AG04450 (cell line): ENCODE data around the gene CHRNA9. TPM values are rescaled to one million over a fixed set of nuclear protein-coding genes. Genes with fewer than 3 reads are reported as not detected.

Experiments used
- CTCF ChIA-PET: fragments of 300-600, 350-600 bp; formaldehyde crosslinking; extraction: SDS; loops from one replicate; lab custom pipeline; 2022; ENCODE audit warnings: antibody characterized with exemption, inconsistent platforms; lab: Charles Lee
- POLR2A ChIA-PET: fragments of 350-600 bp; formaldehyde crosslinking; extraction: SDS; loops from one replicate; lab custom pipeline; 2021; ENCODE audit warnings: antibody characterized with exemption, inconsistent platforms; lab: Yijun Ruan, JAX
- DNase-seq: peaks from one replicate; pipeline ENCODE4 v3.0.0-alpha.2; 2011; ENCODE audit warnings: low read depth, low spot score
- H3K27ac ChIP-seq: one replicate; pipeline ENCODE4 v1.5.1; 2012; ENCODE audit warnings: low read depth, low read length, control low read depth
- H3K27me3 ChIP-seq: one replicate; pipeline ENCODE4 v1.6.0; 2012; ENCODE audit warnings: low read length; ENCODE audit not compliant: control insufficient read depth, insufficient read depth
- H3K4me3 ChIP-seq: 2 replicates; pipeline ENCODE4 v1.5.1; 2011; ENCODE audit warnings: mild to moderate bottlenecking, low read depth, low read length, control low read depth
- H3K9me3 ChIP-seq: 2 replicates; pipeline ENCODE4 v1.5.1; 2012; ENCODE audit warnings: low read length; ENCODE audit not compliant: control insufficient read depth, insufficient read depth
- polyA plus RNA-seq: library from polyadenylated mRNA; depleted of rRNA; stranded (reverse); fragments of >200 nt; gene quantifications from 2 replicates; pipeline ENCODE4 v1.2.3, GENCODE V29; 2011
- TF ChIP-seq, protein P1 (sequence below): IDR thresholded peaks from 2 replicates; pipeline ENCODE4 v1.5.1; 2011; ENCODE audit warnings: low read depth, low read length, control low read depth, inconsistent platforms

Gene CHRNA9
- polyA plus RNA-seq, 1 experiment: 0.07 TPM

DNA sequence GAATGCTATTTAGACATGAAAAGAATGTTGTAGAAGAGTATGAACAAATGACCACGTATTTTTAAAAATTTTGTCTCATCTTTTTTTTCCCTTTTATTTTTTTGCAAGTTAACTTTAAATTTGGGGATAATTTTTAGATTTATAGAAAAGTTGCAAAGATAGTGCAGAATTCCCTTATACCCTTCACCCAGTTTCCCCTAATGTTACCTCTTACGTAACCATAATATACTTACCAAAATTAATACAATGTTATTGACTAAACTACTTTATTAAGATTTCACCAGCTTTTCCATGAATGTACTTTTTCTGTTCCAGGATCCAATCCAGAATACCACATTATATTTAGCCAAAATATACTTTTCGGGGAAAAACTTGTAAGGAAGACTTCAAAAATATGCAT is 12.3 kb downstream of the CHRNA9 start:
- ChIA-PET POLR2A (no interaction called here), CTCF (no interaction called here)
- Histone ChIP-seq H3K4me3 (no peak overlapping the region), H3K27me3 (peaks cover 2% of the 10 kb centered on the region), H3K9me3 (no peaks in the 10 kb centered on the region), H3K27ac (no peak overlapping the region)
- no peak for DNase-seq
- TF ChIP-seq, protein P1, sequence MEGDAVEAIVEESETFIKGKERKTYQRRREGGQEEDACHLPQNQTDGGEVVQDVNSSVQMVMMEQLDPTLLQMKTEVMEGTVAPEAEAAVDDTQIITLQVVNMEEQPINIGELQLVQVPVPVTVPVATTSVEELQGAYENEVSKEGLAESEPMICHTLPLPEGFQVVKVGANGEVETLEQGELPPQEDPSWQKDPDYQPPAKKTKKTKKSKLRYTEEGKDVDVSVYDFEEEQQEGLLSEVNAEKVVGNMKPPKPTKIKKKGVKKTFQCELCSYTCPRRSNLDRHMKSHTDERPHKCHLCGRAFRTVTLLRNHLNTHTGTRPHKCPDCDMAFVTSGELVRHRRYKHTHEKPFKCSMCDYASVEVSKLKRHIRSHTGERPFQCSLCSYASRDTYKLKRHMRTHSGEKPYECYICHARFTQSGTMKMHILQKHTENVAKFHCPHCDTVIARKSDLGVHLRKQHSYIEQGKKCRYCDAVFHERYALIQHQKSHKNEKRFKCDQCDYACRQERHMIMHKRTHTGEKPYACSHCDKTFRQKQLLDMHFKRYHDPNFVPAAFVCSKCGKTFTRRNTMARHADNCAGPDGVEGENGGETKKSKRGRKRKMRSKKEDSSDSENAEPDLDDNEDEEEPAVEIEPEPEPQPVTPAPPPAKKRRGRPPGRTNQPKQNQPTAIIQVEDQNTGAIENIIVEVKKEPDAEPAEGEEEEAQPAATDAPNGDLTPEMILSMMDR: no peak

DNA sequence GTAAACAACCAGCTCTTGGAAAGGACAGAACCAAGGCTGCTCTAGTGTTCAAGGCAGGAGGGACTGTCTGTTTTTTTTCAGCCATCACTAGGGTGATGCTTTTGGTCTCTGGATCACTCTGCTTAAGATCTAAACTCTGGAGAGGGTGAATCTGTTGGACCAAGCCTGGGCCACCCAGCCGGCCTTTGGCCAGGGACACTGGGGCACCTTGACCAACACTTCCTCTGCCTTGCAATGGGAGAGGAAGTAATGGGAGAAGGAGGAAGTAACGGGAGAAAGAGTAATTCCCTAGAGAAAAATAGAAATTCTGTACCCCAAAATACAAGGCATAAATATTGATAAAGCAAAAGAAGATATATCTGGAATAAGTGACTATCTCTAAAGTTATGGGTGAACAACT is 12.9 kb downstream of the CHRNA9 start:
- H3K4me3 ChIP-seq: no peak overlapping the region
- CTCF ChIA-PET: no interaction called here
- TF ChIP-seq, protein P1: no peak

DNA sequence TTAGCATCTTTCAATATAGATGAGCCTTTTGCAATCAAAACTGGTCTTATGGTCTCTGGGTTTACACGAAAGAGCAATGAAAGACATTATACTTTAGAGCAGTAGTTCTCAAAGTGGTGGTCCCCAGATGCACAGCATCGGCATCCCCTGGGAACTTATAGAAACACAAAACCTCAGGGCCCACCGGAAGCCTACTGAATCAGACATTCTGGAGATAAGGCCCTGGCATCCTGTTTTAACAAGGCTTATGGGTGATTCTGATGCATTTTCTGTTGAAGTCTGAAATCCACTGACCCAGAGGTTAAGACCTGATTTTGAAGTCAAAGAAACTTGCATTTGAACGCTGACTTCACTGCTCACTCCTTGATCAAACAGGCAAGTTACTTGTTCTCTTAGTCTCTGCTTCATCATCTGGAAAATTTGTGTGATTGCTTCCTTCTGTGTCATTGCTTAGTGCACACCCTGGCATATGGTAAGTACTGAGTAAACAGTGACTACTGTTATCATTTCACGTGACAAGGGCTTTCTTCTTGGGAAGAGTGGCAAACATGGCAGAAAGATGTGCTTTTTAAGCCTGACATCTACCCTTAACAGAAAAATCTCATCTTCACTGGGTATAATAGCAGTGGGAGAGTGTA is 14.5 kb downstream of the CHRNA9 start:
- TF ChIP-seq, protein P1: no peak
- Histone ChIP-seq H3K27me3 (no peaks in the 10 kb centered on the region), H3K9me3 (no peaks in the 10 kb centered on the region), H3K4me3 (no peak overlapping the region), H3K27ac (no peak overlapping the region)
- no peak for DNase-seq
- CTCF ChIA-PET: no interaction called here
- POLR2A ChIA-PET: no interaction called here

More for the DNA sequence above, 12.9 kb downstream of the CHRNA9 start:
- H3K9me3 ChIP-seq: no peaks in the 10 kb centered on the region
- POLR2A ChIA-PET: no interaction called here
- DNase-seq: no peak
- no peaks in the 10 kb centered on the region for H3K27me3 ChIP-seq
- H3K27ac ChIP-seq: no peak overlapping the region

DNA sequence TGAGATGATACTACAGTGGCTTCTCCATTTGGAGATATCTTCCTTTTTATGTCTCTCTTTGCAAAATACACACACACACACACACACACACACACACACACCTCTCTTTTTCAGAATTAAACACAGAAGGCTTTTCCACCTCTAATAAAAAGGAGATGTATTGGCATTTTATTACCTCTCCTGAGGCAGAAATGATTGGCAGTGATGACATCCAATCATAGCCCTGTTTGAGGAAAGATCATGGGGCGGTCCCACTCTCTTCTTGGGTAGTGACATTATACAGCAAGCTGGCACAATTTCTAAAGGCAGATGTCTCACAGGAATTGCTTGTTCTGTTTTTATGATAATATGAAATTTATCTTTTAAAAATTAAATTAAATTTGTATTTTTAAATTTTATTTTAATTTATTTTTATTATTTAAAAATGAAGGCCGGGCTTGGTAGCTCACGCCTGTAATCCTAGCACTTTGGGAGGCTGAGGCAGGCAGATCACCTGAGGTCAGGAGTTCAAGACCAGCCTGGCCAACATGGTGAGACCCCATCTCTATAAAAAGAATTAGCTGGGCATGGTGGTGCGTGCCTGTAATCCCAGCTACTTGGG is 15.6 kb downstream of the CHRNA9 start:
- ChIA-PET POLR2A (no interaction called here), CTCF (no interaction called here)
- TF ChIP-seq, protein P1: no peak

DNA sequence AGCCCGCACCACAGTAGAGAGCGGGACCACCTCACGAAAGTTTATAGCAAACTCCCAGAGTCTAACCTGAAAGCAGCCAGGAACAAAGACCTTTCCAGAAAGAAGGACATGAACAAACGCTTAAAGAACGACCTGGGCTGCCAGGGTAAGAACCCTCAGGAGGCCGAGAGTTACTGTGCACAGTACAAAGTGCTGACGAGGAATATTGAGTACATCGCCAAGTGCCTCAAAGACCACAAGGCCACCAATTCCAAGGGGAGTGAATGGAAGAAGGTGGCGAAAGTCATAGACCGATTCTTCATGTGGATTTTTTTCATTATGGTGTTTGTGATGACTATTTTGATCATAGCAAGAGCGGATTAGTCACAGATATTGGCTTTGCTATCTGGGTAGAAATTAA is 19.0 kb downstream of the CHRNA9 start:
- no peak overlapping the region for H3K27ac ChIP-seq
- H3K27me3 ChIP-seq: peaks cover 2% of the 10 kb centered on the region
- TF ChIP-seq, protein P1: no peak
- no peaks in the 10 kb centered on the region for H3K9me3 ChIP-seq
- no peak for DNase-seq
- H3K4me3 ChIP-seq: no peak overlapping the region
- CTCF ChIA-PET: interaction anchor here (1.5 kb wide), 1 partner anchor 29 kb away, joined by 7 read pairs; no protein-coding TSS in a partner anchor
- POLR2A ChIA-PET: no interaction called here

More for the DNA sequence above, 15.6 kb downstream of the CHRNA9 start:
- no peaks in the 10 kb centered on the region for H3K9me3 ChIP-seq
- no peaks in the 10 kb centered on the region for H3K27me3 ChIP-seq
- no peak overlapping the region for H3K4me3 ChIP-seq
- no peak overlapping the region for H3K27ac ChIP-seq
- no peak for DNase-seq
